ENCODE results near the gene DCST1. TPM values are rescaled to one million over a fixed set of nuclear protein-coding genes. Genes with fewer than 3 reads are reported as not detected.

The DCST1 gene
- total RNA-seq, 1 experiment from 2014 or later, result 0.15 TPM

- TF ChIP-seq E2F1 (CRISPR knock-in tag; IDR thresholded peaks at IDR 0.05) (peak; percentile 35; the same call in 1 of the 2 replicates), CREM (CRISPR knock-in tag; IDR thresholded peaks at IDR 0.05) (0 out of 2 replicates have a peak, but pooled peaks have one; percentile 49)
These were observed 46.9 kb downstream of the DCST1 start (continued) for GRCh38 chr1:155080312-155081228.

GRCh38 chr1:155081472-155082300, 48.1 kb downstream of the DCST1 start:
- ChIA-PET POLR2A (interaction anchor here (0.5 to 1.6 kb wide), 11 partner anchors 10 to 111 kb away, joined by 3 to 10 read pairs (median 3); partner anchors contain the start of genes EFNA4, KRTCAP2 and SHC1), CTCF (interaction anchor here (0.7 to 7.7 kb wide), 23 partner anchors 10 to 240 kb away, joined by 3 to 109 read pairs (median 5); partner anchors contain the start of genes ADAM15, EFNA4, KRTCAP2 and PBXIP1)
- H3K27me3 Mint-ChIP-seq (ENCODE audit: low read depth), result peaks cover 77% of the 10 kb centered on the region
- H3K4me1 Mint-ChIP-seq, result peaks cover 33% of the 10 kb centered on the region
- no peak for ATAC-seq
- no peaks in the 10 kb centered on the region for H3K9me3 Mint-ChIP-seq
- DNase-seq (ENCODE audit: low spot score), result peak; percentile 41
- no peaks in the 10 kb centered on the region for H3K36me3 Mint-ChIP-seq
- 0 out of 2 replicates have a peak overlapping the region, but pooled peaks have one; percentile 8 for H3K27ac Mint-ChIP-seq
- H3K4me3 Mint-ChIP-seq, result peak overlapping the region; percentile 76
- no peak for TF ChIP-seq ZNF532 (CRISPR knock-in tag; IDR thresholded peaks at IDR 0.05; ENCODE audit: borderline replicate concordance)
- no peak for TF ChIP-seq SMAD4 (CRISPR knock-in tag; IDR thresholded peaks at IDR 0.05)
- 0 out of 2 replicates have a peak, but pooled peaks have one; percentile 45 for TF ChIP-seq SP1 (CRISPR knock-in tag; conservative IDR thresholded peaks at IDR 0.05)
- peak; percentile 58; the same call in 1 of the 2 replicates for TF ChIP-seq E2F5 (CRISPR knock-in tag; IDR thresholded peaks at IDR 0.05)
- TF ChIP-seq TP53 (CRISPR knock-in tag; IDR thresholded peaks at IDR 0.05), result 0 out of 2 replicates have a peak, but pooled peaks have one; percentile 46
- TF ChIP-seq ZNF396 (CRISPR knock-in tag; IDR thresholded peaks at IDR 0.05; ENCODE audit: borderline replicate concordance), result no peak
- peak; percentile 56; the same call in 1 of the 2 replicates for TF ChIP-seq ZBTB43 (CRISPR knock-in tag; IDR thresholded peaks at IDR 0.05)
- no peak for TF ChIP-seq ZNF232 (CRISPR knock-in tag; IDR thresholded peaks at IDR 0.05)
- no peak for TF ChIP-seq RELA (CRISPR knock-in tag; IDR thresholded peaks at IDR 0.05; ENCODE audit: borderline replicate concordance)
- TF ChIP-seq AFF4 (CRISPR knock-in tag; IDR thresholded peaks at IDR 0.05; ENCODE audit: borderline replicate concordance), result no peak
- TF ChIP-seq RORB (CRISPR knock-in tag; IDR thresholded peaks at IDR 0.05), result no peak
- peak; percentile 58 for TF ChIP-seq USF2 (CRISPR knock-in tag; IDR thresholded peaks at IDR 0.05)
- TF ChIP-seq ETV6 (CRISPR knock-in tag; IDR thresholded peaks at IDR 0.05), result no peak
- no peak for TF ChIP-seq AR (CRISPR knock-in tag; IDR thresholded peaks at IDR 0.05)
